Measurements from ENCODE around the gene CDCA7L. TPM values are rescaled to one million over a fixed set of nuclear protein-coding genes. Genes with fewer than 3 reads are reported as not detected.

CDCA7L gene
- total RNA-seq, 1 donor from 2014 or later, result 14.7 TPM

DNA sequence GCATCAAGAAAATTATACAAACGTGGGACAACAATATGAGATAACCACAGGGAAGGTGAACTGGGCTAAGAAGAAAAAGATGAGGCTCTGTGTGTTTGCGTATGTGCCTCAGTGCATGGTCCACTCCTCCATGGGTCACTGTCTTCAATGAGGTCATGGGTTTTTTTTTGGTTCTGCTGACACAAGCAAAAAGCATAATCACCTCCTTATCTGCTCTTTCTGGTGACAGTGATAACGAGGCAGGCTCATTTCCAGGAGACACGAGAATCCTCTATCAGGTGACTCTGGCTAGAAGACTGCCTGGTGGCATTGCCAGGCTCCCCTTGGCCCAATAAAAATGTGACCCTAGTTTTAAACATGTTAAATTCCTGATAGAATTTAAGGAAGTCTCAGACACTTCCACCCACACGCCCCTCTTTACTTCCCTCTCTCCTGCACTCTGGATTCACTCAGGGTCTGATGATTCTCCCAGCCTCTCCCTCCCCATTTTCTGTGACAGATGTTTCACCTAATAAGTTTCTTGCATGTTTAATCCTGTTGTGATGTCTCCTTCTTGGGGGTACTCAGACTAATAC, 35.3 kb upstream of the CDCA7L start:
- TF ChIP-seq, protein P1, sequence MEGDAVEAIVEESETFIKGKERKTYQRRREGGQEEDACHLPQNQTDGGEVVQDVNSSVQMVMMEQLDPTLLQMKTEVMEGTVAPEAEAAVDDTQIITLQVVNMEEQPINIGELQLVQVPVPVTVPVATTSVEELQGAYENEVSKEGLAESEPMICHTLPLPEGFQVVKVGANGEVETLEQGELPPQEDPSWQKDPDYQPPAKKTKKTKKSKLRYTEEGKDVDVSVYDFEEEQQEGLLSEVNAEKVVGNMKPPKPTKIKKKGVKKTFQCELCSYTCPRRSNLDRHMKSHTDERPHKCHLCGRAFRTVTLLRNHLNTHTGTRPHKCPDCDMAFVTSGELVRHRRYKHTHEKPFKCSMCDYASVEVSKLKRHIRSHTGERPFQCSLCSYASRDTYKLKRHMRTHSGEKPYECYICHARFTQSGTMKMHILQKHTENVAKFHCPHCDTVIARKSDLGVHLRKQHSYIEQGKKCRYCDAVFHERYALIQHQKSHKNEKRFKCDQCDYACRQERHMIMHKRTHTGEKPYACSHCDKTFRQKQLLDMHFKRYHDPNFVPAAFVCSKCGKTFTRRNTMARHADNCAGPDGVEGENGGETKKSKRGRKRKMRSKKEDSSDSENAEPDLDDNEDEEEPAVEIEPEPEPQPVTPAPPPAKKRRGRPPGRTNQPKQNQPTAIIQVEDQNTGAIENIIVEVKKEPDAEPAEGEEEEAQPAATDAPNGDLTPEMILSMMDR (IDR thresholded peaks at IDR 0.05; ENCODE audit: insufficient read depth, low read length, poor library complexity, severe bottlenecking), result no peak
- H3K27me3 ChIP-seq (ENCODE audit: control insufficient read depth, insufficient read depth, low read length), result no peaks in the 10 kb centered on the region
- H3K36me3 ChIP-seq (ENCODE audit: control insufficient read depth, insufficient read depth, low read length), result no peaks in the 10 kb centered on the region
- DNase-seq (ENCODE audit: low read depth), result no peak
- H3K4me3 ChIP-seq (ENCODE audit: low read depth, low read length), result no peak overlapping the region

DNA sequence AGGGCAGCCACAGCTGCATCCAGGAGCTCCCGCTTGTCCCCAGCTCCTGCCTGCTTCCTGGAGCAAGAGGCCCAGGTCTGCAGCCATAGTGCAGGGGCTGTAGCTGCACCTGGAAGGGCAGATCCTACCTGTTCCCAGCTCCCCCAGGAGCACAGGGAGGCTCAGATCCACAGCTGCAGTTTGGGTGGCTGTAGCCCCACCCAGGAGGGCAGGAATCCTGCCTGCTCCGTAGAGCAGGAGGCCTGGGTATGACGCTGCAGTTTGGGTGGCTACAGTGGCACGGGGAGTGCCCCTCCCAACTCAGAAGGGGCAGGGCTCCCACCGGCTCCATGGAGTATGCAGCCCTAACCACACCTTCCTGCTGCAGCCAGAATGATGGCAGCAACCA, 26.7 kb upstream of the CDCA7L start:
- Histone ChIP-seq H3K4me3 (ENCODE audit: low read depth, low read length) (no peak overlapping the region), H3K27me3 (ENCODE audit: control insufficient read depth, insufficient read depth, low read length) (no peaks in the 10 kb centered on the region), H3K36me3 (ENCODE audit: control insufficient read depth, insufficient read depth, low read length) (no peaks in the 10 kb centered on the region)
- no peak for DNase-seq (ENCODE audit: low read depth)
- TF ChIP-seq, protein P1 (IDR thresholded peaks at IDR 0.05; ENCODE audit: insufficient read depth, low read length, poor library complexity, severe bottlenecking), result no peak

DNA sequence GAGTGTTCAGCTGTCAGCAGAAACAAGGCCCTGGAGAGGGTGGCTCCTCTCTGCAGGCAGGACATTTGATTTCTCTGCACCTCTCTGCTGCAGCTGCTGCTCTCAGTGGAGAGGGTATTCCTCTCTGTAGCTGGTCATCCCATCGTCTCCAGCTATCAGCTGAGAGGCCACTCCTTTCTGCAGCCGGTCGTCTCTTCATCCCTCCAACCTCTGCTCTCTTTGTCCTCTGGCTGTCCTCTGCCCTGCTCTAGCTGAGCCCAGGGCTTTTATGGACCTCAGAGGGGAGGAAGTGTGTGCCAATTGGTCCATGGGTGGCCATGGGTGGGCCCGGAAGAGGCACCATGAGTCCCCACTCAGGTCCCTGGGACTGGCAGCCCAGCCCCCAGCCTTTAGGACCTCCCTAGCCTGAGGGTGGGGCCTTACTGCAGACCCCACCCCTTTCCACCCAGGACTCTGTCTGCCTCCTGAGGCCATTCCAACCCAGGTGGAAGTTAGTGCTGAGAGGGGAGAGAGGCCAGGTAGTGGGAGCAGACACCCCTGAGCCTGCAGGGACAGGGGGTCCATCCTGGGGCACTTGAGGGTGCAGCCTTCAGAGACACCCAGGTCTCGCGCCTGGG, 26.2 kb upstream of the CDCA7L start:
- no peak for DNase-seq (ENCODE audit: low read depth)
- TF ChIP-seq, protein P1 (IDR thresholded peaks at IDR 0.05; ENCODE audit: insufficient read depth, low read length, poor library complexity, severe bottlenecking), result no peak
- H3K27me3 ChIP-seq (ENCODE audit: control insufficient read depth, insufficient read depth, low read length), result no peaks in the 10 kb centered on the region
- no peaks in the 10 kb centered on the region for H3K36me3 ChIP-seq (ENCODE audit: control insufficient read depth, insufficient read depth, low read length)
- no peak overlapping the region for H3K4me3 ChIP-seq (ENCODE audit: low read depth, low read length)

DNA sequence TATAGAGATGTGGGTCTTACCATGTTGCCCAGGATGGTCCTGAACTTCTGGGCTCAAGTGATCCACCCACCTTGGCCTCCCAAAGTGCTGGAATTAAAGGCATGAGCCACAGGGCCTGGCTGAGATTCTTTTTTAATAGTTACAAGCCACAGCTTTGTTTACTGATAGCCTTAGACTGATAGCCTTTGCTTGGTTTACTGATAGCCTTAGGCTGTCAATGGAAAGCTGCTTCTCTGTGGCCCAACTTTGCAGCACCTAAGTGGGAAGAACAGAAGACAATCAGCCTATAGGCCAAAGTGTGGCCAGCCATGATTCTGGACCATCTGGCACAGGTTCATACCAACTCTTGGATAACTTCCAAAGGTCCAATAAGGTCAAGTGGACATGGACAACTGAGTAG, 24.1 kb upstream of the CDCA7L start:
- no peaks in the 10 kb centered on the region for H3K27me3 ChIP-seq (ENCODE audit: control insufficient read depth, insufficient read depth, low read length)
- TF ChIP-seq, protein P1 (IDR thresholded peaks at IDR 0.05; ENCODE audit: insufficient read depth, low read length, poor library complexity, severe bottlenecking), result no peak
- DNase-seq (ENCODE audit: low read depth), result no peak
- H3K4me3 ChIP-seq (ENCODE audit: low read depth, low read length), result no peak overlapping the region
- H3K36me3 ChIP-seq (ENCODE audit: control insufficient read depth, insufficient read depth, low read length), result no peaks in the 10 kb centered on the region

DNA sequence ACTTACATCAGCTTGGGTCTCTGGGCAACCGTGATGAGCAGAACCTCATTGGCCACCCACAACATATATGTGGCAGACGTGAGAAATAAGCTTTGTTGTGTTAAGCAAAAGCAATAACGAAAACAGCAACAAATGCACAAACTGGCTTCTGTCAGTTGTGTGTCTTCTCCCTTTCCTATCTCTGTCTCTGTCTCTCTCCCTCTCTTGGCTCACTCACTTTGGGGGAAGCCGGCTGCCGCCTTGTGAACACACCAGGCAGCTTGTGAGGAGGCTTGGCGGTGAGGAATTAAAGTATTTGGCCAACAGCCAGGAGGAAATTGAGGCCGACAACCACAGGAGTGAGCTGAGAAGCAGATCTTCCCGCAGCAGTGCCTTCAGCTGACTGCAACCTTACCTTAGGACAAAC, 21.9 kb upstream of the CDCA7L start:
- Histone ChIP-seq H3K36me3 (ENCODE audit: control insufficient read depth, insufficient read depth, low read length) (no peaks in the 10 kb centered on the region), H3K27me3 (ENCODE audit: control insufficient read depth, insufficient read depth, low read length) (no peaks in the 10 kb centered on the region), H3K4me3 (ENCODE audit: low read depth, low read length) (no peak overlapping the region)
- TF ChIP-seq, protein P1 (IDR thresholded peaks at IDR 0.05; ENCODE audit: insufficient read depth, low read length, poor library complexity, severe bottlenecking), result no peak
- DNase-seq (ENCODE audit: low read depth), result no peak

DNA sequence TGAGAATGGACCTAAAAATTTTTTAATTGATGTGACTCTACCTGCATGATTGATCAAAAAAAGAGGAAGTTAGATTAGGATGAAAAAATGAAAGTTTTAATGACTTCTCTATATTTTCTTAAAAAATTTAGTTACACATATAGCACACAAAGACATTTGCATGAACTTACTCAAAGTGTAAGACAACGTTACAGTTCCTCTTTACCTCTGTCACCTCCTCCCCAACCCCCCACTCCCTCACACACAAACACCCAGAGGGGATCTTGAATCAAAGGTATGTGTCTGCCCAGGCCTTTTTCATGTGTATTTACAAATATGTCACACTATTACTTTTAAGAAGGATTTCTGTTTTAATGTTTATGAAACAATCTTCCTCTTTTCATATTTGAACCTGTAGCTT, 20.6 kb upstream of the CDCA7L start:
- Histone ChIP-seq H3K36me3 (ENCODE audit: control insufficient read depth, insufficient read depth, low read length) (no peaks in the 10 kb centered on the region), H3K27me3 (ENCODE audit: control insufficient read depth, insufficient read depth, low read length) (no peaks in the 10 kb centered on the region), H3K4me3 (ENCODE audit: low read depth, low read length) (no peak overlapping the region)
- DNase-seq (ENCODE audit: low read depth), result no peak
- TF ChIP-seq, protein P1 (IDR thresholded peaks at IDR 0.05; ENCODE audit: insufficient read depth, low read length, poor library complexity, severe bottlenecking), result no peak

All from kidney epithelial cell (primary cell).